Osteoblast (primary cell): ENCODE data around the gene S1PR5. TPM values are rescaled to one million over a fixed set of nuclear protein-coding genes. Genes with fewer than 3 reads are reported as not detected.

Source experiments
- DNase-seq: peaks from one replicate; pipeline ENCODE4 v3.0.0; 2011; ENCODE audit warnings: low spot score, mixed read lengths; ENCODE audit not compliant: insufficient read length; ENCODE audit errors: missing footprints
- H2AFZ ChIP-seq: 2 replicates; pipeline ENCODE4 v1.6.0; 2011; ENCODE audit warnings: mild to moderate bottlenecking, low read length
- H3K27ac ChIP-seq: 2 replicates; pipeline ENCODE4 v1.5.1; 2011; ENCODE audit warnings: mild to moderate bottlenecking, low read depth, low read length, moderate library complexity
- H3K27me3 ChIP-seq: 2 replicates; pipeline ENCODE4 v1.6.0; 2012; ENCODE audit warnings: mild to moderate bottlenecking, control low read depth, inconsistent platforms, low read length, moderate library complexity; ENCODE audit not compliant: insufficient read depth
- H3K36me3 ChIP-seq: 2 replicates; pipeline ENCODE4 v1.5.1; 2011; ENCODE audit warnings: mild to moderate bottlenecking, low read length, control low read depth, moderate library complexity; ENCODE audit not compliant: insufficient read depth
- H3K4me1 ChIP-seq: 2 replicates; pipeline ENCODE4 v1.5.1; 2011; ENCODE audit warnings: mild to moderate bottlenecking, low read length, control low read depth, moderate library complexity; ENCODE audit not compliant: insufficient read depth
- H3K4me2 ChIP-seq: 2 replicates; pipeline ENCODE4 v1.6.0; 2011; ENCODE audit warnings: mild to moderate bottlenecking, low read length; ENCODE audit not compliant: insufficient read depth
- H3K4me3 ChIP-seq: fragments of 200-600 bp; sonication (generic); 3 replicates; pipeline ENCODE4 v1.5.1; 2012; ENCODE audit warnings: mild to moderate bottlenecking, low read length, inconsistent platforms; ENCODE audit not compliant: insufficient read depth
- H3K79me2 ChIP-seq: 2 replicates; pipeline ENCODE4 v1.6.0; 2012; ENCODE audit warnings: mild to moderate bottlenecking, low read length, control low read depth, inconsistent platforms; ENCODE audit not compliant: insufficient read depth
- H3K9me3 ChIP-seq: 2 replicates; pipeline ENCODE4 v1.5.1; 2011; ENCODE audit warnings: low read depth, low read length, control low read depth
- H4K20me1 ChIP-seq: 2 replicates; pipeline ENCODE4 v1.6.0; 2012; ENCODE audit warnings: mild to moderate bottlenecking, low read length, control low read depth; ENCODE audit not compliant: insufficient read depth
- total RNA-seq: library from RNA; depleted of rRNA; stranded (reverse); fragments of >200 nt; gene quantifications from 2 replicates; pipeline ENCODE4 v1.2.3, GENCODE V29; 2012
- TF ChIP-seq, protein P1 (sequence below): IDR thresholded peaks from 2 replicates; pipeline ENCODE4 v1.5.1; 2011; ENCODE audit warnings: mild to moderate bottlenecking, low read depth, low read length, moderate library complexity; ENCODE audit errors: extremely low read depth

The S1PR5 gene
- total RNA-seq, 1 donor, result 0.36 TPM

DNA sequence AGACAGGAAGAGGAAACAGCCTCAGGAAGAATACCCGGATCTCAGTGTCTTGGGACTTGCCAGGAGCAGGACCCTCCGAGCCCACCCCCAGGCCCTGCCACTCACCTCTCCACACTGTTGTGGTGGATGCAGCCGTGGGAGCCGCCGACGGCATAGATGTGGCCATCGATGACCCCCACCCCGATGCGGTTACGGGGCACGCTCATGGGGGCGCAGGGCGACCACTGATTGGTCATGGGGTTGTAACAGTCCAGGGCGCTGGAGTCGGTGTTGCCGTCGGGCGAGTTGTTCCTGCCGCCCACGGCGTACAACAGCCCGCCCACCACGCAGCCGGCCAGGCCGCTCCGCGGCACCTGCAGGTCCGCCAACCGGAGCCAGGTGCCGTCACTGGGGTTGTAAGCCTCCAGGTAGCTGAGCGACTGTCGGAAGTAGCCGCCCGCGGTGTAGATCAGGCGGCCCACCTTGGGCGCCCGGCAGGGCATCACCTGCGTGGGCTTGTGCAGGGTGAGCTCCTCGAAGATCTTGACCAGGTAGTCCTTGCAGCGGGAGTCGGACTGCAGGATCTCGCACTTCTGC is 25.7 kb downstream of the S1PR5 start:
- Histone ChIP-seq H3K79me2 (peaks cover 56% of the 10 kb centered on the region), H3K4me1 (no peaks in the 10 kb centered on the region), H3K4me2 (no peak overlapping the region), H3K4me3 (no peak overlapping the region), H4K20me1 (peaks cover 25% of the 10 kb centered on the region), H2AFZ (no peak overlapping the region), H3K36me3 (peaks cover 45% of the 10 kb centered on the region), H3K9me3 (no peaks in the 10 kb centered on the region), H3K27ac (no peak overlapping the region), H3K27me3 (no peaks in the 10 kb centered on the region)
- TF ChIP-seq, protein P1, sequence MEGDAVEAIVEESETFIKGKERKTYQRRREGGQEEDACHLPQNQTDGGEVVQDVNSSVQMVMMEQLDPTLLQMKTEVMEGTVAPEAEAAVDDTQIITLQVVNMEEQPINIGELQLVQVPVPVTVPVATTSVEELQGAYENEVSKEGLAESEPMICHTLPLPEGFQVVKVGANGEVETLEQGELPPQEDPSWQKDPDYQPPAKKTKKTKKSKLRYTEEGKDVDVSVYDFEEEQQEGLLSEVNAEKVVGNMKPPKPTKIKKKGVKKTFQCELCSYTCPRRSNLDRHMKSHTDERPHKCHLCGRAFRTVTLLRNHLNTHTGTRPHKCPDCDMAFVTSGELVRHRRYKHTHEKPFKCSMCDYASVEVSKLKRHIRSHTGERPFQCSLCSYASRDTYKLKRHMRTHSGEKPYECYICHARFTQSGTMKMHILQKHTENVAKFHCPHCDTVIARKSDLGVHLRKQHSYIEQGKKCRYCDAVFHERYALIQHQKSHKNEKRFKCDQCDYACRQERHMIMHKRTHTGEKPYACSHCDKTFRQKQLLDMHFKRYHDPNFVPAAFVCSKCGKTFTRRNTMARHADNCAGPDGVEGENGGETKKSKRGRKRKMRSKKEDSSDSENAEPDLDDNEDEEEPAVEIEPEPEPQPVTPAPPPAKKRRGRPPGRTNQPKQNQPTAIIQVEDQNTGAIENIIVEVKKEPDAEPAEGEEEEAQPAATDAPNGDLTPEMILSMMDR, result no peak
- peak; percentile 49 for DNase-seq

DNA sequence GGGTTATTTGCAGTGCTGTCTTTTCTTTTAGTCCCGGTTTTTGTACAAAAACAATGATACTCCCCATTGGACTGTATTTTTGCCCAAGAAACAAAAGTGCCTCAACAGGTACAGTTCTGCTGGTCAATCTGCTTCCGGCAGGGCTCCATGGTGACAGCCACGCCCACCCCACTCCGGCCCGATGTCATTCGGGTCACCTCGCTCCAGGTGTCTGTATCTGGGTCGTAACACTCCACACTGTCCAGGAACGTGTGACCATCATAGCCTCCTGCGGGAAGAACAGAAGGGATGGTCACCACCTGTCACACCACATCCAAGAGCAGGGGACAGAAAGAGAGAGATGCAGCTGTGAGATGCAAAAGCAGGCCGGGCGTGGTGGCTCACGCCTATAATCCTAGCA is 30.7 kb downstream of the S1PR5 start:
- Histone ChIP-seq H3K27ac (no peak overlapping the region), H3K36me3 (peaks cover 38% of the 10 kb centered on the region), H4K20me1 (peaks cover 18% of the 10 kb centered on the region), H3K4me2 (no peak overlapping the region), H3K4me3 (no peak overlapping the region), H2AFZ (no peak overlapping the region), H3K27me3 (no peaks in the 10 kb centered on the region), H3K4me1 (no peaks in the 10 kb centered on the region), H3K79me2 (peaks cover 22% of the 10 kb centered on the region), H3K9me3 (no peaks in the 10 kb centered on the region)
- TF ChIP-seq, protein P1, result no peak
- DNase-seq, result no peak

DNA sequence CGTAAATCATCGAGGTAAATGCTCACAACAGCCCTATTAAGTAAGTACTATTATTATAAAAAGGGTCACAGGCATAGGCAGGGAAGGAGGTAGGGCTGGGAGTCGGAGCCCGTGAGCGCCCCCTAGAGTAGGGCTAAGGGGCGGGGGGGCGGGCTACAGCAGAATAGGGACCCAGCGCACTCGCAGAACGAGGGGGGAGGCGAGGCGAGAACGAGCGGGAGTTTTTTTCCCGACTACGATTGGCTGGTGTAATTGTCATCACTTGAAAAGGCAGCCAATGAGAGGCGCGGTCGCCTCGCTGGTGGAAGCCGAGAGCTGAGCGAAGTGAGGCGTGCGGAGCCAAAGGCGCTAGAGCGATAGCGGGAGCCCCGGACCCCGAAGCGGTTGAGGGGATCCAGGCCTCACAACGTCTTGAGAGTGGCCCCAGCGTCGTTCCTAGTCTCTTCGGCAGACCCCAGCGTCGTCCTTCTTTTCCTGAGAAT is 38.3 kb downstream of the S1PR5 start:
- peaks cover 12% of the 10 kb centered on the region for H3K4me1 ChIP-seq
- H3K4me3 ChIP-seq, result peak overlapping the region; percentile 71
- H2AFZ ChIP-seq, result peak overlapping the region; percentile 86
- TF ChIP-seq, protein P1, result peak; percentile 43
- peak; percentile 95 for DNase-seq
- peak overlapping the region; percentile 95 for H3K4me2 ChIP-seq
- no peaks in the 10 kb centered on the region for H4K20me1 ChIP-seq
- H3K27ac ChIP-seq, result peak overlapping the region; percentile 45
- no peaks in the 10 kb centered on the region for H3K9me3 ChIP-seq
- H3K79me2 ChIP-seq, result no peaks in the 10 kb centered on the region
- H3K27me3 ChIP-seq, result no peaks in the 10 kb centered on the region
- H3K36me3 ChIP-seq, result no peaks in the 10 kb centered on the region

DNA sequence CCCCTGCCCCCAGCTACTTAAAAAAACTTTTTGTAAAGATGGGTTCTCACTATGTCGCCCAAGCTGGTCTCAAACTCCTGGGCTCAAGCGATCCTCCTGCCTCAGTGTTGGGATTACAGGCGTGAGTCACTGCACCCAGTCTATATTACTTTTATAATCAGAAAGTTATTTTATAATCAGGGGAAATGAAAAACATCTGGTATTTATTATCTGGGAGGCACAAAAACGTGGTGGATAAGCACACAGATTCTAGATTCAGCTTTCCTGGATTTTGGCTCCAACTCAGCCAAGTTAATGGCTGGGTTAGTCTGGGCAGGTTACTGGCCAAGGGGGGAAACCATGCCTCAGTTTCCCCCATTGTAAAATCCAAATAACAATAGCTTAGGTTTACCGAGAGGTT is 38.8 kb downstream of the S1PR5 start:
- no peak overlapping the region for H3K27ac ChIP-seq
- TF ChIP-seq, protein P1, result no peak
- no peaks in the 10 kb centered on the region for H3K27me3 ChIP-seq
- DNase-seq, result peak; percentile 29
- H3K4me2 ChIP-seq, result peak overlapping the region; percentile 60
- no peaks in the 10 kb centered on the region for H4K20me1 ChIP-seq
- H3K79me2 ChIP-seq, result no peaks in the 10 kb centered on the region
- H3K4me3 ChIP-seq, result peak overlapping the region; percentile 43
- no peaks in the 10 kb centered on the region for H3K36me3 ChIP-seq
- no peak overlapping the region for H2AFZ ChIP-seq
- no peaks in the 10 kb centered on the region for H3K9me3 ChIP-seq
- H3K4me1 ChIP-seq, result peaks cover 12% of the 10 kb centered on the region
